HK-2 (cell line): Measurements from ENCODE around the gene PDE4D.
"Not testable (repeated sequence)": the region's sequence is repeated elsewhere in the genome, so short reads cannot be mapped to it uniquely, and the experiment has no call there.

Experiments
- DNase-seq: peaks from one replicate; pipeline ENCODE4 v3.0.0-alpha.2; 2018; ENCODE audit not compliant: unreplicated experiment

PDE4D gene

DNA sequence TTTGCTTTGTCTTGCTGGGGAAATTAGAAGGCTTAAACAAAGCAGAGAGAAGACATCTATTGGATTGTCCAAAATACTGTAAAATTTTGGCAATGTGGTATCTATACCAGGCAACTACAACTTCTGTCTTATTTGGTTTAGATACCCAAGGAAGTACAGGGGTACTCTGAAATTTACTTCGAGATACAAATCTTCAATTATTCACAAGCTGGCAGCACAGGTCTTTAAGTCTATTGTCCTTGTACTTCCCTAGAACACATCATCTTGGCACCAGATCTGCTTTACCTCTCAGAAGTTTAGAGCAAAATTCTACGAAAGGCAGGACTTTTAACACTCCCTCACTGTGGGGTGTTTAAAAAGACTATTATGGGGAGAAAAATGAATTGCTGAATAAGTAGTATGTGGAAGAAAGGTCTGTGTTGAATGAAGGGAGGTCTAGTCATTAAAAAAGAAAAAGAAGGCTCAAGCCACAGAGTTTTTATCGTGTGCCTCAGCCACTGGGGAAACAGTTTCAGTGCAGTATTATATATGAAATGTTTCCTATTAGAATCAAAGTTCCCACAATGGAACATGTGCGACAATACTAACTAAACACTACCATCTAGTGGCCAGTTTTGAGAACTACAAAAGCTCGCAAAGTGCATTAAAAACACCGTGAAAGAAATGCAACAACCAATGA lies 93.7 kb downstream of the PDE4D start:
- DNase-seq: no peak

DNA sequence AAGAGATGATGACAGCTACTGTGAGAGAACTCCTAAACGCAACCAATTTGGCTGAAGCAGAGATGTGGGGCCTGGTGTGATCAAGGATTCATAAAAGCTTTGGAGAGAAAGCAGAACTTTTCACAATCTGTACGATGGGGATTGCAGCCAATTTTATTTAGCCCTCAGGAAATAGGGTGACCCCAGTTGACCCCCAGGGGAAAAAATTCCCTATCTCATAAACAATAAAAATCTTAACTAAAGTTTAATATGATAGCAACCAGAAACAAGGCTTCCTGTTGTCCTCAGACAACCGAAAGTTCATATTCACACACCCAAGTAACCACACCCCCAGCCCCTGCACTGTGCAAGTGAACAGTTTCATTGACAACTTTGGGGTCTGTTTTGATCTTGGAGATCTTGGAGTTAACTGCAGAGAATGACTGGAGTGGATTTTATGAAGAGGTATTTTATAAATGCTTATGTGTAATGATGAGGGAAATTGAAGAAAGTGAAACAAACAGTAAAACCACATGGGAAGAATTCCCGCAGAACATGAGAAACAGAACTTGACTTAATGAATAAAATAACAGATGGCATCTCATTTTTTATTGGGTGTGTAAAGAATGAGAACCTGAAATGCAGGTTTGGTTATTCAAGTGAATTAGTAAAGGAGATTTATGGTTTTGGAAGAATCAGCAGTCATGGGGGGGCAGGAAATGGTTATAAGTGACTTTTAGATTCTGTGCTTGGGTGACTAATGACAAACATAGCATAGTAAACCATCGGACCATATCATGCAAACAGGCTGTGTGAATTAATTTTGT lies 94.5 kb downstream of the PDE4D start:
- DNase-seq: no peak

- no peak for DNase-seq
These were observed 98.4 kb downstream of the PDE4D start for GRCh38 chr5:59795141-59795540.

DNA sequence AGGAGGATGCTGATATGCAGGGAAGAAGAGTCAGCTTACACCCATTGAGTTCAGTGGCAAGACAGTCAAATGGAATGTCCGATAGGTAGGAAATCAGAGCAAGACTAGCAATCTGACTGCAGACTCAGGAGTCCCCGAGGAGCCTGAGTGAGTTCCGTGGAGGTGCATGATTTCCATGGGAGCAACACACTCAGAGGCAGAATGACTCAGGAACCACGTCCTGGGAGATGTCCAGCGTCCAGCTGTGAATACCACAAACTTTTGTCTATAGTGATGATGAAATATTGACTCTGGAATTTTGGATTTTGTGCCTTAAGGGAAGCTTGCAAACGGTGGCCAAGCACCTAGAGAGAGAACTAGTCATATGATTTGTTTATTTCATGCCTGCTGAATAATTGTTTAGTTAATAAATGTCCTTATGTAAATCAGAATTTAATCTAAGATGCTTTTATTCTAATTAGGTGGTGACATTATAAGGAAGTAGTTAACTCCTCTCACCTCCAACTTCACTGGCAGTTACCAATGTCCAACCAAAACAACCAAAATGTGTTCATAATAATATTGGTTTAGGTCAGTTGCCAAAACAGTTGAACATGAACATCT lies 100.4 kb downstream of the PDE4D start:
- peak; percentile 5 for DNase-seq

DNA sequence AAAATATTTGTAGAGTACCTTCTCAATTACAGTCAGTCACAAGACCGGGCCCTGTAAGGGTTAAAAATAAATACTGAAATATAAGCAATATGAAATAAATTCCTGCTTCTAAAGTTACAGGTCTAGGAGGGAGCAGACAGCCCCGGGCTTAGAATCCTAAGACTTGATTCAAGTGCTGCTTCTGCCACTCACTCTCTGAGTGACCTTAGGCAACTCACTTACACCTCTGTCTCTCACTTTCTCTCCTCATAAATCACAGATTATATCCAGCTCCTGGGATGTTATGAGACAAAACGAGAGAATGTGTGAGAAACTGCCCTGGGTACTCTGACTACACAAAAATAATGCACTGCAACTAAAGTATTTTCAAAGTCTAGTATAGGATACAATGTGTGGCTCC lies 101.9 kb downstream of the PDE4D start:
- no peak for DNase-seq

DNA sequence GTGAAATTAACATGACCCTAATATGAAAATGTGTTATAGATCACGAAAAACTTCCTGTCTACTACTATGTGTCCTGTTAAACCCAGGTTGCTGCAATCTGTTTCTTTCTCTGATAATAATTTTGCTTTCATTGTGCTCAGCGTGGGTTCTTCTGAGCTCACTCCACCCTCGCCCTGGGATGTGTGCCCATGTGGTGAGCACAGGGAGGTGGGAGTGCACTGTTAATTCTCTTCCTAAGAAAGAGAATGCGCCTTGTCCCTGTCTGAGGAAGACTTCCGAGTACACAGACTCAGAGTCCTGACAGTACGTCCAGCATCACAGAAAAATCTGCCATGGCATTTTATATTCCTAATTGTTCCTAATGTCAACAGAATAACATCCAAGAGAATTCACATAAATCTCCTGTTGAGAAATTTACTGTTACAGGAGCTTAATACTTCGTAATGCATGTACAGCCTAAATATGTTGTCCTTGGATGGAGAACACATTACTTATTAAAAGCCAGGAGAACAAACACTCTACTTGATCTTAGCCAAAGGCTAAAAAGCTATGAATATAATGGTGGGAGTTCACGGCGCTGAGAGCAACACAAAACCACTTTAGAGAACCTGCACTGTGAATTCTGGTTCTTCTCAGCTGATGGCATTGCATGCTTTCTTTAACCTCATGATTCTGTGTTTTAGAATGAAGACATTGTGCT lies 102.6 kb downstream of the PDE4D start:
- no peak for DNase-seq

DNA sequence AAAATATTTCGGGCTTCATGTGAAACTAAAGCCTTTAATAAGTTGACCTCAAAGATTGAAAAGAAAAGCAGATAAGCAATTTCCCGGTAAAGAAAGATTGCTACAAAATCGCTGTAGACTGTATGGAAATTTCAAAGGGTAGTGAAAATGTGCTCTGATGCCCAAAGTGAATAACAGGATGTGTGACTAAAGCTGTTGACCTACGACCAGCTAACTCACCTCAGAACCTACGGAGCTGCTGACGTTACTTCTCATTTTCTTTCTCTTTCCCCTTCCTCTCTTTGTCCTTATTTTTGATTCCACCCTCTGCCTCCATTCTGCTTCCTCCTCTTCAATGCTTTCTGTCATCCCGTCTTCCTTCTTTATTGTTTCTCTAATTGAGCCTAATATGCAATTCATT lies 103.2 kb downstream of the PDE4D start:
- no peak for DNase-seq

DNA sequence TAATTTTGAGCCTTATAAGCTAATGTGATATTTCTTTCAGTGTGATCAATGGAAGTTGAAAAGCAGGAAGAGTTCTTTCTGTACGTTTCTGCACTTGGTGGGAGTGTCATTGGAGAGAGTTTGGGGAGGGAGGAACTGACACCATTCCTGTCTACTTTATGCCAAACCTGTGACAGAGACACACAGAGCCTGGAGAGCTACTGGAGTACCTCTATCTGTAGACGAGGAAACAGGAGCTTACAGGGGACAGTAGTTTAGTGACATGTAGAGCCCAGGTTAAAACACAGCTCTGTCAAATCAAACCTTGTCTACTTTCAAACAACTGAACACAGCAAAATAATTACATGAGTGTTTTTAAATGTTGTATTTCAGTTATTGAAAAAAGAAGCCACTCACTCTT lies 103.6 kb downstream of the PDE4D start:
- DNase-seq: no peak

DNA sequence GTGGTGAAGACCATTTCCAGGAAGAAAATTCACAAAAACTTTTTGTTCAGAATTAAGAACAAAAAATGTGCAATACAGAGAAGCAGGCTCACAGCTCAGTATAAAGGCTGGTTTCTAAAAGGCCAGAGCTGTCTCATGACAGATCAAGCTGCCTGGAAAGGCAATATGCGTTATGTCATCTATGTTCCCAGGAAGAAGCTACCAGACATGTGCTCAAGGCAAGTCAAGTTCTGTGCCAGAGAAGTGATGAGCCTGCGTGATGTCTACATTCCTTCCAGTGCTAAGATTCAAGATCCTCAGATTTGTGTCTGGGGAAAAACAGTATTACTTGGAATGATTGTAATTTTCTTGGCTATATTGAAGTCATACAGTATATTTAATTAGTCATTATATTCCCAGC lies 104.3 kb downstream of the PDE4D start:
- no peak for DNase-seq

GRCh38 chr5:59786334-59786805 lies 107.2 kb downstream of the PDE4D start:
- DNase-seq: no peak

DNA sequence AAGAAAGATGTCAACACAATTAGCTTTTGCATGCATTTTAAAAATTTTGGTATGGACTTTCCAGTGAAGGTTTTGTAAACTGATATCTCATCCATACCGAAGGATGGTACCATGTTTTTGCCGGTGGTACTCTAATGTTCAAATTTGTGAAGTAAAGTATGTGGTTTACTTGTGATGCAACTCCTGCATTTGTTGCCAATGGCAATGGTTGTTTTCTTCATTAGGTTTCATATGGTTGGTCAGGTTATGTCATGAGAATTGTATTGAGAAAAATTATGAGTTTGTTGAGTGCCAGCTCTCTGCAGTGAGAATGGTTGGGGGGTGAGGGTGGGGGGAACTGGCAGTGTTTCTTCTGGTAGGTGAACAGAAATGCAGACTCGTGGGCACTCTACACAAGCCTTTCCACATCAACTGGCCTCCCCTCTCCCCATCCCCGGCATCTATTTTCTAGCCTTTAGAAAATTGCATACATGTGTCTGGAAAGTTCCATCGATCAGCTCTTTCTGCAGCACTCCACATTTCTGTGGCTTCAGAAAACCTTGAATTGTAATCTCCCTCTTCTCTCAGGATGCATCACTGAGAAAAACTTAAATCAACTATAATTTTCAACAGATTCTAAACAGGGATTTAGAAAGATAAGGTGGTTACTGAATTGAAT lies 107.7 kb downstream of the PDE4D start:
- DNase-seq: no peak

GRCh38 chr5:59784708-59785107 lies 108.8 kb downstream of the PDE4D start:
- DNase-seq: not testable (repeated sequence)

DNA sequence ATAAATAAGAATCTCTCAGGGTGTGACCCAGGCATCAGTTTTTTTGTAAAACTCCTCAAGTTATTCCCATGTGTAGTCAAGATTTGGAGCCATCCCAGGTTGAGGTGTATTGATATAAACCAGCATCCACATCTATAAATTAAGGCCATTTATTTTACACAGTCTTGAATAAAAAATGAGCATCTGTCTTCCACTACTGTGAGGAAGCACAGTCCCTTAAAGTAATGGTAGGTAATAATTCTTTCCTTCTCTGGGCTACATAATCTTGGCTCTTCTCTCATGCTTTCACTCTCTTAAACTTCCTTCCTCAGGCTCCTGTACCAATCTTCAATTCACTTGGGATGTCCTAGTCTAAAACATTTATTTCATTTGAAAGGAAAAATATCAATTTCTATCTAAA lies 110.3 kb downstream of the PDE4D start:
- no peak for DNase-seq

DNA sequence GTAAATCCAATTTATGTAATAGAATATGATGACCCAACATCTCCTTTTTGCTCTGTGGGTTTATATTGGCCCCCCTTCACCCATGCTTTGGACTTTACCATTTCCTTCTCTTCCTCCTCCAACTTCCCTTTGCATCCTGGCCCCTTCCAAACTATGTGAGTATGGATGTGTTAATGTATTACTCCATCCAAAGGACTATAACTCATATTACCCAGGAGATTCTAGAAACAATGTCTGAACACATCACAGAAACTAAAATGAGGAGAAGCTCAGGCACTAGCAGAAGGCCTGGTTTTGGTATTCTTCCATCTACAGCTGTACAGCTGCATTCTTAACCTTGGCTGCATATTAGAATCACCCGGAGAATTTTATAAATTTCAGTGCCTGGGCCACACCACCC lies 110.7 kb downstream of the PDE4D start:
- DNase-seq: no peak

DNA sequence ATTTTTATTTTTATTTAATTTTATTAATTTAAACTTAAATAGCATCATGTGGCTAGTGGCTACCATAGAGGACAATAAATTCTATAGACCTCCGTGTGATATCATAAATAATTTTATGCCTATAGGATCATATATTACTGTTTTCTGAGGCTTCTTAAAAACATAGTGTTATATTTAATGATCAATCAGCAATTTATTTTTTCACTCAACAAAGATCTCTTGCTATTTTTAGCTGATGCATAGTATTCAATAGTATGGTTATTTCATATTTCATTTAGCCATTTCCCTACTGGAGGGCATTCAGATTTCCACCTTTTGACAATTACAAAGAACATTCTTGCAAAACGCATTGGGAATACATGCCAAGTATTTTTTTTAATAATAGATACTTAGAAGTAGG lies 114.1 kb downstream of the PDE4D start:
- DNase-seq: no peak

DNA sequence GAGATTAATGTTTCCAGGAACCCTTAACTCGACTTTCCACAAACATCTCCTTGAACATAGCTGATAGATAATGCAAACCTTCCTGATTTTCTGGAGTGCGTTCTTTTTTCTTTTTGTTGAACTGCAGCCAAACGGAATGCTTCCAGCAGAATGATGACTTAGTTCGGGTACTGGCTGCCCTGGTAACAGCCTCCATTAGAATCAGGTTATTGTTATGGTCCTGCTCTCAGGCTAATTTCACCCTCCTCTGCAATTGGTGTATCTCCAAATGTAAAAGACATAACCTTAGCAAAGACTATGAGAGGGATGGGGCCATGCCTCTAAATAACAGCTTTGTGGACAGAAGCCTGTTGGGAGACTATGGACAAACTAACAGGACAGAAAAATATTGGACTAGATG lies 116.5 kb downstream of the PDE4D start:
- no peak for DNase-seq

DNA sequence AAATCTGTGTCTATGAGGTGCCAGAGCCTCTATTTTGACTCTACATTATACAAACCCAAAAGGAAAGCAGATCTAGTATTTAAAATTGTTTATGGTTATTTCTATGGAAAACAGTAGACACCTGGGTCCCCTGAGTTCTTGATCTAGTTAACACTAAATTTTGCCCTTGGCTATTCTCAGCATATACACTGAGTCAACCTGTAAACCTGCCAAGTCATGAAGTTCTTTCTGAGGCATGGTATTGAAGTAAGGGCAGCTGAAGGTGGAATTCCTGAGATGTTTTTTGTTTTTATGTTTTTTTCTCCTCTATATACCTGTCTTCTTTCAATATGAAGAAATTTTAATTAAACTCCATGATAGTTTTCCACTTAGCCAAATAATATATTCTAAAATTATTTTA lies 120.2 kb downstream of the PDE4D start:
- no peak for DNase-seq

GRCh38 chr5:59772757-59773156 lies 120.8 kb downstream of the PDE4D start:
- no peak for DNase-seq

GRCh38 chr5:59772206-59772605 lies 121.3 kb downstream of the PDE4D start:
- no peak for DNase-seq

- no peak for DNase-seq
These were observed 122.6 kb downstream of the PDE4D start for GRCh38 chr5:59770953-59771352.

DNA sequence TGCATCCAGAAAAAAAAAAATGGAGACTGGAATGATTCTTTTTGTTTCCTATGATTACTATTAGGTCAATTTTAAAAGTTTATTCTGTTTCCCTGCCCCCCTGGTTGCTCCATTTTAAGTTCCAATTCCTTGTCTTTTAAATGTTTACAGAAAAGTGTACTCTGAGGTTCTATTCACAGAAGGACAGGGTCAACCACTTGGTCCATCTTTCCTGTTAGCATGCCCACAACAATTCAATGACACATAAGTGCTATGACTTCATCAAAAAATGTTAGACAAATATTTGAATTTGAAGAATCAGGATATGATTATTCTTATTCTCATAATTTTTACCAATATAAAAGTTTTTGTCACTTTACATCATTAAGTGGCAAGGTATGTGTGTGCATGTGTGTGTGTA lies 123.7 kb downstream of the PDE4D start:
- DNase-seq: no peak

DNA sequence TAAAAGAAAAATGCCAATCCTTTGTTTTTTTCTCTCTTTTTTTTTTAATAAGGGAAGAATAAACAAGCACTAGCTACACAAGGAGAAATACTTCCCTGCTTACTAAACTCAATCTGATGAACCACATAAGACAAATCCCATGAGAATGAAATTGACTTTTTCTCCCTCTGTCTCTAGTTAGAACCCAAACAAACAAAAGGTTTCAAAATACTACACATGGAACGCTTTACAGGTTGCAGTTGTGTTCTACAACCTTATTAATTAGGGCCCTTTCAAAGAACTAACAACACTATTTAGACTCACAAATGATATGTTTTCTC lies 124.5 kb downstream of the PDE4D start:
- no peak for DNase-seq
